GM21723 (cell line): ENCODE data around the gene DLGAP3.

Experiments
- ATAC-seq: cut with Tn5 transposase; IDR thresholded peaks from one replicate; pipeline ENCODE4 v1.9.1; 2021; ENCODE audit warnings: mild to moderate bottlenecking, moderate library complexity; ENCODE audit not compliant: unreplicated experiment

The DLGAP3 gene

DNA sequence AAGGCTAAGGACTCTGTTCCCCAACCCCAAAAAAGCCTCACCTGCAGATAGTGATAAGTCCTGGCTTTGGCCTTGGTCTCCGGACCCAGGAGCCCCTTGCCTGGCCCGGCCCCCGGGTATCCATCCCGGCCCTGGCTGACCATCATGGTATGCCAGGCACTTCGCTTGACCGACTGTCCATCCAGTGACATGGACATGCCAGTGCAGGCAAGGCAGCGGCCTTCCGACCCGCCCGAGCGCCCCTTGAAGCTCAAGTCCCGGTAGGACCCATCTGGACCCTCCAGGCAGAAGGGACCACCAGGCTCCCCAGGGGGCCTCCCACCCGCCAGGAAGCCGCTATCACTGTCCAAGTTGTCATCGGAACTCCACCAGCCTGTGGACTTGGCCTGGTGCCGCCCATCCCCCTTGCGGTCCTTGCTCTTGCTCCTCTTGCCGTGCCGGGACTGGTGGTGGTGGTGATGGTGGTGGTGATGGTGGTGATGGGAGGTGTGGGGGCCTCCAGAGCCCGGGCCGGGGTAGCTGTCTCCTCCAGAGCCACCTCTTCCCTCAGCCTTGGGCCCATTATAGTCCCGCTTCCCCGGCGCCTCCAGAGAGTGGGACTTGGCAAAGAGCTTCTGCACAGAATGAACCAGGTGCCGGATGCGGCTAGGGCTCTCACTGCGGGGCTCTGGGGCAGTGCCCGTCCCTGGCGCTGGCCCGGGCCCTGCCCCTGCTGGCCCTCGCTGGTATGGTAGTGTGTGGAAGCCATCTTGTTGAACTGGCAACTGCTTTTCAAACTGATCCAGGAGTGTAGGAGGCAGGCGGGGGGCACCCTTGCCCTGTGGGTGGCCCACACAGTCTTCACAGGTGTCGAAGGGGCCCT is 25.0 kb downstream of the DLGAP3 start:
- no peak for ATAC-seq

DNA sequence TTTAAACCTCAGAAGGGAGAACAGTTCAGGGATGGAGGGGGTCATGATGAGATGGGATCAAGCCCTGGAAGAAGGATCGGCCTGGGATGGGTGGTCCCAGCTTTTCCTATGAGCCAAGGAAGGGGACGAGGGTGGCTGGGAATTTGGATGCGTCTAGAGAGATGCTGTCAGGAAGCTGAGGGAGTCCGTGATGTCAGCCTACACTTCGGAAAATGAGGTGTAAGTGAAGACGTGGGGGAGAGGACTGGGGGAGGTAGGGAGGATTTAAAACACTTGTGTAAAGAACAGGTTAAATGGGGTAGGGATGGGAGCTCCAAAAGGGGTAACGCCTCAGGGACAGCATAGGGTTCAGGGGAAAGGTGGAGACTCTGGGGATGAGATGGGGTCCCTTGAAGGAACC is 27.5 kb downstream of the DLGAP3 start:
- no peak for ATAC-seq

DNA sequence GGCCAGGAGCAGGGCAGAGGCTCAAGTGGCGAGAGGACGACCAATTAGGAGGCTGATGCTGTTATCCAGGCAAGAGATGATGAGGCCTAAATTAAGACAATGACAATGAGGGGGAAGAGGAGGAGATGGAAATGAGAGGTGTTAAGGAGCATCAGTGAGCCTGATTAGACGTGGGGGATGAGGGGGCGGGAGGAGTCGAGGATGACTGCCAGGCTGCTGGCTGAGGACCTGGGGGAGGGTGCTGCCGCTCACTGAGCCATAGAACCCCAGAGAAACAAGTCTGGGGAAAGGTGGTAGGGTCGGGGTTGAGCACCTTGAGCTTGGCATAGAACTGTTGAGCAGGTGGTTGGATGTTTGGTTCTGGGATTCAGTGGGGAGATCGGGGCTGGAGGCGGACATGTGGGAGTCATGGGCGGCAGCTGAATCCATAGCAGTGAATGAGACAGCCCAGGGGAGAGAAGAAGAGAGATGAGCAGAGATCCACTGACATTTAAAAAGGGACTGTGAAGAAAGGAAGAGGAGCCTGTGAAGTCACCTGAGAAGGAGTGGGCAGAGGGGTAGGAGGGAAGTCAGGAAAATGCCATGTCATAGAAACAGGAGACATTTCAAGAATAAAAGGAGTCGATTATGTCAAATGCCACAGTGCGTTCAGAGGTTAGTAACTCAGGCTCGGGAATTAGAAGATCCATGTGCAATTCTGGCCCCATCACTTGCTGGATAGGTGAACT is 28.5 kb downstream of the DLGAP3 start:
- no peak for ATAC-seq

DNA sequence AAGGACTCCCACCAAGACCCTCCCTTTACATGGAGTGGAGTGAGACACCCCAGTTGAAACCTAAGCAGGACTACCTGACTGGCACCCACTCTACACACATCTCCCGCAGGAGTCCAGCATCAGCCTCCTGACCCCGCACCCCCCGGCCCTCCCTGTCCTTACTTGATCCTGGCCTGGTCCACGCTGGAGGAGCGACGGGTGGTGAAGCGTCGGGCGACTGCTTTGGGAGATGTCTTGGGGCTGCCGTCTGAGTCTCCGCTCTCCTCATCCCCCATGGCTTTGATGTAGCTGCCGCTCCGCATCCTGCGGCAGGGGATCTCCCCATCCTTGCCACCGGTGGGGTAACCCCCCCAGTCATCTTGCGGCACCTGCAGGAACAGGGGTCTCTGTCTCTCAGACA is 29.5 kb downstream of the DLGAP3 start:
- ATAC-seq: no peak

DNA sequence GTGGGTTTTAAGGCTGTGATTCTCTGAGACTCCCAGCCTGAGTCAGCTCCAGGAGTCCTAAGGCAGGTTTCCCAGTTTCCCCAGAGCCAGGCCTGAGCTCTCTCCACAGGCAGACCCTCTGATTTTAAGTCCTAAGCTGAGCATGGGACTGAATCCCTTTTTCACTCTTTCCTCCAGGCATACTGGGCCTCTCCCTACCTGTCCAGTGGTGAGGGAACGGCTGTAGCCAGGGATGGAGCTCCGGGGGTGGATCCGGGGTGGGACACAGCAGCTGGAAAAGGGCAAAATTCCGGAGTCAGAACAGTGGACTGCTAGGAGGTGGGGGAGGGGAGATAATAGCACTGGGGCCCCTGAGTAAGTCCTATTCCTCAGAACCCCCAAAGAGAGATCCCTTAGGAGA is 30.0 kb downstream of the DLGAP3 start:
- ATAC-seq: no peak

DNA sequence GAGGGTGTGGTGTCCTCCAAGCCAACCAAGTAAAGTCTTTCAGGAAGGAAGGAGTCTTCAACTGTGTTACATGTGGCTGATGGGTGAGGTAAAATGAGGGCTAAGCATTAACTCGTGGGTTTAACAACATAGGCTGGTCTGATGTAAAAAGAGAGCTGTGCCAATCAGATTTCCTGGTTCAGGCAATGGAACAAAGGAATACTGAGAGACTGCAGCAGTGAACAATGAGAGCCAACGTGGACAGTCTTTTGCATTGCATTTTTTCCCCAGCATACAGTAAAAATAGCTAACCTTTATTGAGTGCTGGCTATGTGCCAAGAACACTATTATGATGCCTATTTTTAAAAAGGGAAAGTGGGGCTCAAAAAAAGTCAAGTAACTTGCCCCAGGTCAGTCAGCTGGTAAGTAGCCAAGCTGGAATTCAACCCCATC is 31.1 kb downstream of the DLGAP3 start:
- no peak for ATAC-seq

DNA sequence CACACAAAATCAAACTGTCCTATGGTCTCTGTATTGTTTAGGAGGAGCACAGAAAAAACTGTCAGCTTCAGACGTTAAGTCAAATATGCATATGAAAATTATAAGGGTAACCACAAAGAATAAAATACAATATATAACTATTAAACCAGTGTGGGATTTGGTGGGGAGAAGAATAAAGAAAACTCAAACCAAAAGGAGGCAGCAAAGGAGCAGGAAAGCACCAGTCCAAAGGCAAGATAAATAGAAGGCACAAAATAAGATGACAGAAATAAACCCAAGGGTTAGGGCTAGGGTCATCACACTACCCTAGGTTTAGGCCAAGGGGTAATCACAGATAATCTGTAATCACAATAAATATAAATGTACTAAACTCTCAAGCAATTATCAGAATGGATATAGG is 32.8 kb downstream of the DLGAP3 start:
- ATAC-seq: no peak

DNA sequence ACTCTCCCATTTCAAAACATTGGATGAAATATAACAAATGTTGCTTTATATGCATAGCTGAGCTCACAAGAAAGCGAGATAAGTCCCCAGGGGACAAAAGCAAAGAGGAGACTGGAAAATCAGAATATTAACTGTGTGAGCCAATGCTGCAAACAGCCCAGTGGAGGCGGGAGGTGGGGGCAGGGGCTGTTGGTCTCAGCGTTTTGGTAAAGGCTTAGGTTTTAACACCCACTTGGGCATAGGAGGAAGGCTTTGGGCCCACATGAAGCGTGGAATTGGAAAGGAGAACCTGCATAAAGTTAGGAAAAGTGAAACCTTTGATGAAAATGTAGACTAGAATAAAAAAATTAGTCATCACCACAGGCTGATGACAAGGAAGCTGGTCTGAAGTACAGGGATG is 39.7 kb downstream of the DLGAP3 start:
- no peak for ATAC-seq

DNA sequence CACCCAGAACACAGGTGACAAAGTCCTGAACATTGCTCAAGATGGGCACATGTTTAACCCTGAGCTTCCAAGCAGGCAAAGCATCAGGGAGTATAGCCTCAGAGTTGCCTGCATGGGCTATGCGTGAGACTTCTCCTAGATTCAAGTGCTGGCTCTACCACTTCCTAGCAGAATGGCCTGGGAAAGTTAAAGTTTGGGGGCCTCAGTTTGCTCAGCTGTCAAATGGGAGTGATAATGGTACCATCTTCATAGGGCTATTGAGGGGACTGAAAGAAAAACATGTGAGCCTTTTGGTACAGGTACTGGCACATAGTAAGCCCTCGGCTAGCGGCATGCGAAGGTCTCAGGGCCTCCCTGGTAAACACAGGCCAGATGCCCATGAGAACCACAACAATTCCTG is 41.9 kb downstream of the DLGAP3 start:
- no peak for ATAC-seq

DNA sequence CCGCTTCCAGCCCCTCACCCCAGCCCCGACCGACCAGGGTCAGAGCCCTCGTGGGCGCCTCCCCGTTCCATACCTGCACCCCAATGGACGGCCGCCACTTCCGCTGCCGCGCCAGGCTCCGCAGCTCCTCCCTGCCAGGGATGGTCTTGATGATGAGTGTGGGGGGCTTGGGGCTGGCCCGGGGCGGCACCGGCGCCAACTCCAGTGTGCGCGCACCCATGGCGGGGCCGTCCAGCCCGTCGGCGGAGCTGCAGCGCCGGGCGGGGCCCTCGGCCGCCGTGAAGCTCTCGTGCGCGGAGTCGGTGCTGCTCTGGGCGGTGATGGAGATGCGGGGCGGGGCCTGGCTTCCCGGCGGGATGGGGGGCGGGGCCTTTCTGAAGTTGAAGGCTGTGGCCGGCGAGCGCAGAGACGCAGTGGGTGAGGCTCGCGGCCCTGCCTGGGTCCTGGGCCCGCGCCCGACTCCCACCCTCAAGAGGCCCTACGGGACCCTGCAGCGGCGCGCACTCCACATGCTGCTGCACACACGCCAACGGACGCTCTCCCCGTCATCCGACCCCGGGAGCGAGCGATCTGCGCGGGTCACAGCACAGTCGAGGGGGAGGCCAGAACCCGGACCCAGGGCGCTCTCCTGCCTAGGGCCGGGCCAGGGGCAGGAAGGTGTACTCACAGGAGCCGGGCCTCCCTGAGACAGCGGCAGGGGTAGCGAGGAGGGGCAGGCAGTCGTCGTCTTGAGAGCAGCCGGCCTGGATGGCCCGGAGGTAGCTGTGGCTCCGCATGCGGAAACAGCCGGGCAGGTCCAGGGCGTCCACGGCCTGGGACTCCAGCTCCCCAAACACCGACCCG is 43.8 kb downstream of the DLGAP3 start:
- ATAC-seq: no peak

DNA sequence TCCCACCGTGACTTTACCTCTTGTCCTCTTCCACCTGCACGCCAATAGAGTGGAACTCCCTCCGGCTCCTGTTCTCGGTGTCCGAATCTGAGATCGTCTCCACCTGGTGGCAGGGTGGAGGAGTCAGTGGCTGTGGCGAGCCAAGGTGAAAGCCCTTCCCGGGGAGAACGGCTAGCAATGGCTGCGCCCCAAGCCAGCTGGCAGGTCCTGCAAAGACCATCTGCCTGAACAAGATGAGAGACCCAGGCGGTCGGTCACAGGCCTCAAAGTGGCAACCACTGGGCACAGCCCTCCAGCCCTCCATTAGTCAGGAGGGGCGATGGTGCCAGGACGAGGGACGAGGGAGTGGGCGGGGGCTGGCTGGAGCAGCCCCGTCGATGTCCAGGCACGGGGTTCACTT is 44.5 kb downstream of the DLGAP3 start:
- no peak for ATAC-seq

DNA sequence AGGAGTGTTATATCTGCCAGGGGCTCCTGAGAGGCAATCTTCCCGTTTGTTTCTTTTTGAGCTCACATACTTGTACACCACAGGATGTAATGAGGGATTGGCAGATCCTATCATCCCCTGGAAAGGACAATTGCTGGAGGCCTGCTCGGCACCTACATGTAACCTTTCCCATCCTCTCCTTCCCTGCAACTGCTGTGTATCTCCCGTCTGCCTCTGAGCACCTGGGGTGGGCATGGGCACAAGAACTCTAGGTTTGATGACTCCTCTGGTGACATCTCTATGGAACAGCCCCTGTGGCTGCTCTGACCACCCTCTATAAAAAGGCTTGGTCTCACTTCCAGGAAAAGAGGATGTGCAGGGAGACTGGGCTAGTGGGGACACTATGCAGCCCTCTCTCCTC is 44.9 kb downstream of the DLGAP3 start:
- no peak for ATAC-seq

DNA sequence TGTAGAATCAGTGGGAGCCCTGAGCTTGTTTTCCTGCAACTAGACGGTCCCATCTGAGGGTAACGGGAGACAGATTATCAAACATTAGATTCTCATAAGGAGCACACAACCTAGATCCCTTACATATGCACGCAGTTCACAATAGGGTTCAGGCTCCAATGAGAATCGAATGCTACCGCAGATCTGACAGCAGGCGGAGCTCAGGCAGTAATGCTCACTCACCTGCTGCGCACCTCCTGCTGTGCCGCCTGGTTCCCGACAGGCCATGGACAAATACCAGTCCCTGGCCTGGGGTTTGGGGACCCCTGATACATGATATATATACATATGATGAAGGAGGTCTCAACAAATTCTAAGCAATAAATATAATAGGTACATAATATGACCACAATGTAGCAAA is 50.2 kb downstream of the DLGAP3 start:
- no peak for ATAC-seq

DNA sequence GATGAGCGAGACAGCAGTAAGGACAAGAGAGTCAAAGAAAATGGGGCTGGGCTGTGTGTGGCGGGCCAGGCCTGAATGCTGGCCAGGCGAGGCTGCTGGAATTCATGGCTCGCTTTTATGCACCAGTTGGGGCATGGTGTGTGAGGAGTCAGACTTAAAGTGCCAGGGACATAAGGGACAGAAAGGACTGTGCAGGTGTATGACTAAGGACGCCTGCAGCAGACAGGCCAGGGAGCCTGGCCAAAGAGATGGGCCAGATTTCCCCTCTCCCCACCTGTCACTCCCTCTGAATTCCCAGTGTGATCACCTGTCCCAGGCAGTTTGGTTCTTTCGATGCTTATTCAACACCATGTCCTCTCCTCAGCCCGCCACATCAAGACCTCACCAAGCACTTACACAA is 53.0 kb downstream of the DLGAP3 start:
- no peak for ATAC-seq

DNA sequence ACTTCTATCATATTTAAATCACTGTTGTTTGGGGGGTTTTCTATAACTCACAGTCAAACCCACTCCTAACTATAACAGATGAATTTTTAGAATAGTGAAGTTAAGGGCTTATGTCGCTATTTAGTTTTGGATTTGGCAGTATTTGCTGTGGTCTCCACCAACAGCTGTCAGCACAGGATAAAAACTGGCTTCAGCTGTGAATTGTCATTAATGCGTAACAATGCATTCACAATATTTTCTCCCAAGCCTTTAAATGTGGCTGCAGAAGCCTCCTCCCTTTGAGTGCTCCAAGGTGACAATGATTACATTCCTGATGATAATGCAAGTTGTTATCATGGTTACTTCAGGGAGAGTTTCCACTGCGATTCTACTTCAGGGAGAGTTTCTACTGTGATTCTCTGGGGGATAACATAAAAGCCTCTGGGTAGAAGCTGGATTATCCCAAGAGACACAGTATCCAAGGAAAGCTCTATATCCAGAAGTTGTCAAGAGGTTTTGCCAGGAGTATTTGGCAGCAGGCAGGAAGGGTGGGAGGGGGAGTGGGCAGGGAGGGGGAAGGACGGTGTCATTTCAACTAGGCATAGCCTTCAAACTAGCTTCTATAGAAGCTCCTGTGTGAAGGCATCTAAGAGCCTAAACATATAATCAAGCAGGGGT is 55.0 kb downstream of the DLGAP3 start:
- ATAC-seq: no peak

DNA sequence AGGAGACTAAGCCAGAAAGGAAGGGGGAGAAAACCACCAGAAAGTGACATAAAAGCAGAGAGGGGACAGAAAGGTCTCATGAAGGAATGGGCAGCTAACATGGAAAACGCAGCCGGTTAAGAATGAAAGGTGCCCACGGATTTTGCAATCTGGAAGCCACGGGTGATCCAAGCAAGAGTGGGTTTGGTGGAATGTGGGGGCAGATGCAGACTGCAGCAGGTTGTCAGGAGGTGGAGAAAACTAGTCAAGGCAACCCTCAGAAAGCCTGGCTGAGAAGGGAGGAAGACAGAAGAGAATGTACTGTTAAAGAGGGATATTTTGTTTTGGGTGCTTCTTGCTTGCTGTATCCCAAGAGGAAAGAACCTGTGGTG is 57.3 kb downstream of the DLGAP3 start:
- ATAC-seq: no peak

DNA sequence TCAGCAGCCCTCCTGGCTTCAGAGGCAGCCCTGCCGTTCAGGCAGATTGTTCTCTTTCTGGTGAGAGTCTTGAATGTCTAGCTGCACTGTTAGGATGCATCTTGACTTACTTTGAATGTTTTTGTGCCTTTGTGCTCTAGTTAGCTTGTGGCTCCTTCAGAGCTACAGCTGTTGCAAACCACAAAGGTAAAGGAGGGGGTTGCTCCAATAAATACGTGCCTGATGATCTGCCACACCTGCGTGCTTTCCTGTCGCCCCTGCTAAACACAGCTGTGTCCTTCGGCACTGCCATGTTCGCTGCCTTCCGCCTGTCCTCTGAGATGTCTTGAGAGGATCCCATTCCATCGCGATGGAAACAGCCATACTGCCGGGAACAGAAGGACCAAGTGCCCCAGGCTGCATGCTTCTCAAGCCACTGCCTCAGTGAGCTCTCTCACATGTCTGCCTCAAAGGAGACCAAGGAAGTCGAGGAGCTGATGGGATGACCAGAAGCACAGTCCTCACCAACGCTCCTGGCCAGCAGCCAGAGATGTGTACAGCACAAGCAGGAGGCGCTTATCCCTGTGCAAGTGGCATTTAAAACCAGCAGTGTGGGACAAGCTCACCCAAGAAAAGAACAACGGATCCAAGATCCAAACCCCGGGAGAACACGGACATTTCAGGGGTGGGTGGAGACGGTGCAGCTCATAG is 57.9 kb downstream of the DLGAP3 start:
- ATAC-seq: no peak

DNA sequence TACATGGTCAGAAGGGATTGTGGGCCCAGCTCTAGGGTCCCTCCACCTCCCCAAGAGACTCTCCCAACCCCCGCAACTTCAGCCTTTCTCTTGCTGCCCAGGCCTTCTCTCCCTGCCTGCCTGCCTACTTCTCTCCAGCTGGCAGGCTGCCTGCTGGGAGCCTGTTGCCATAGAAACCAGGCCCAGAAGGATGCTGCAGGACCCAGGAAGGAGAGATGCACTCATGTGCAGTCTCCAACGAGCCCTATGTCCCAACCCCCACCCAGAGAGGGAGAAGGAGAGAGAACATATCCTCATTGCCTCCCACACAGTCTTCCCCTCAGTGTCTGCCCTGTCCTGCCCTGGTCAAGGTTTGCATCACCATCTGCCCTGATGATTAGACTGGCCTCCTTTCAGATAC is 59.1 kb downstream of the DLGAP3 start:
- ATAC-seq: no peak

DNA sequence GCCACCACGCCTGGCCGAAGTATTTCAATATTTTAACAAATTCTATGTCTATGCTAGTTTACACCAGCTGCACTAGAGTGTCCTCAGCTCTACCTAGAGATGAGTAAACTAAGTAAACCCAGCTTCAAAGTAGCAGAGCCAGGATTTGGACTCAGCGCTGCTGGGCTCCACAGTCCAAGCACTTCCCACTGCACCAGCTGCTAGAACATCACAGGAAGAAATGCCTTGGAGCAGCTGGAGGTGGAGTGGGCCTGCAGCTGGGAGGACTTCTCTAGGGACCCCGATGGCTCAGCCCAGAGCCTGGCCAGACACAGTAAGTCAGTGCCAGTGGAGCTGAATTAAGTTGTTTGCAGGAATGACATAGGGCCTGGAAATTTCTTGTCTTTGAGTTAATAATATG is 59.7 kb downstream of the DLGAP3 start:
- ATAC-seq: no peak

DNA sequence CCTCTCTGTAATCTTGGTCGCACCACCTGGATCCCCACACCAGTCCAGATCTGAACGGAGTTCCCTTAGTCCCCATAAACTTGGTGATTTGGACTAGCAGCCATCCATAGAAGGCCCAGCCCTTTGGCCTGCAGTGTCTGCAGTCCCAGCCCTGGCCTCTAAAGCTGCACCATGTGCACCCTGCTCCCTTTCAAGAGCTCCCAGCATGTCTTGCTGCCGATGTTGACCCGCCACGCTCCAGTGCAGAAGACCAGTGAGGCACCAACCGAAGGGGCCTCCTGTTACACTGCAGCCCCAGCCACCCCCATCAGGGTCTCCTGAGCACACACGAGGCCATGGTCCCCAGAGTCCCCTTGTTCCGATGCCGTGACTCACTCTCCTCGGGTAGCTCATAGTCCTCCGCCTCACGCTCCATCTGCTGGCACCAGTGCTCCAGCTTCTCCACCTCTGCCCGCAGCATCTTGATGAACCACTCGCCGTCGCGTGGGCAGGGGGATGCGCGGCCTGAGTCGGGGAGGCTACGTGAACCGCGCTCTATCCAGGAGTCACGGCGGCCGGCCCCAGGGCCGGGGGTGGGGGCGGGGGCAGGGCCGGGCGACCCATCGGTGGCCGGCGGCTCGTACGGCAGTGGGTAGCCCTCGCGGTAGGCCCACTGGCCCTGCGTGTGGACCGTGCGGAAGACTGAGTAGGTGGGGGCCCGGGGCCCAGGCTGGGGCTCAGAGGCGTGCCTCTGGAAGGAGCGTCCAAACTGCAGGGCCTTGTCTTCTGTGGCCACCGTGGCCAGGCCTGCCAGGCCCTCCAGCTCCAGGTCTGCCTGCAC is 61.0 kb downstream of the DLGAP3 start:
- ATAC-seq: no peak
